ENCODE results near the gene ZBTB46. TPM values are rescaled to one million over a fixed set of nuclear protein-coding genes. Genes with fewer than 3 reads are reported as not detected.

Gene ZBTB46
- total RNA-seq, 4 donors from 2014 or later = 11.1 to 65.3 (median 17.8) TPM

DNA sequence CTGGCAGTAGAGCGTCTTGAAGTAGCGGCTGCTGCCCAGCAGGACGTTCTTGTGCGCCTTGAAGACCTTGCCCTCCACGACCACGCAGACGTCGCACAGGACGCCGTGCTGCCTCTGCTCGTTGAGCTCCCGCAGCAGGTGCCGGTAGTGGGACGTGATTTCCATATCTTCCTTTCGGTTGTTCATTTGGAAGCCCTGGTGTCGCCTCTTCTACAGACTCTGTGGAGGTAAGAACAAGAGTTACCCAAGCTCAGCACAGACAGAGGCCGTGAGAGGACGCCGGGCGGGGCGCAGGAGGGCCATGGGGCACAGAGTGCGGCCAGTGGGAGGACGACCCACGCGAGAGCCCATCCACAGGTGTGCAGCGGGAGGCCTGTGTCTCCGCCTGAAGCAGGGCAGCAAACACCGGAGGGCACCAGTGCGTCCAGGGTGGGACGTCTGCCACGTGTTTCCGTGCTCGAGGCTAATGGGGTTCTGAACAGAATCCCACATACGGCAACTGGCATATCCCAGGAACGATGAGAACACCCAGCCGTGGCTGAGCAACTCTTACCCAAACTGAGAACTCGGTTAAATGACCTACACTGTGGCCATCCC lies 40.4 kb downstream of the ZBTB46 start:
- ATAC-seq (ENCODE audit: low FRiP score) = no peak
- DNase-seq (ENCODE audit: low spot score) = no peak

DNA sequence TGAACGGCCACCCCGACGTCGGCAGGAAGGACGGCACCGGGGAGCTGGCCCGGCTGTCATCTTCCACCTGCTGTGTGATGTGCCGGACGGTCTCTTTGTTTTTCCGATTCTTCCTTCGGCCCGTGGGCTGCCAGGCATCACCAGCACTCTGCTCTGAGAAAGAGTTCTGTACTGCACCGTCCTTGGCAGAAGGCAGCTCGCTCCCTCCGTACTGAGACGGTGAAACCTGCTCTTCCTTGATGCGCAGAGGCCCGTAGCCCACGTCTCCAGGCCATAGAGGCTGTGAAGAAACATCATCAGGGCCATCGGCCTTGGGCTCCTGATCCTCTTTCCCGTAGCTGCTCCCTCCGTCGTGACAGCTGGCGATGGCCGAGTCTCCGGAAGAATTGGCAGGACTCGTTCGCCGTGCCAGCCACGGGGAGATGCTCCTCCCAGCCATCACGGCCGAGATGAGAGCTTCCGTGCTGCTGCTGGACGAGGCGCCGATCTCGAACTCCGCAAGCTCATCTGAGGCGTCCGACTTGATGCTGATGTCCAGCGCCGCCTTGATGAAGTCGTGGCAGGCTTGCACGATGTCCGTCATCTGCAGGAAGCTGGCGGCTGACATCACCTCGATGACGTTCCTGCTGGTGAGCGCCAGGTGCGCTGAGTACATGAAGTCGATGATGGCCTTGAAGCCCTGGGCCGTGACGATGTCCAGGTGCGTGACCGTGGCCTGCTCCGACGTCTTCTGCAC lies 41.1 kb downstream of the ZBTB46 start:
- no peak for DNase-seq (ENCODE audit: low spot score)
- ATAC-seq (ENCODE audit: low FRiP score) = no peak
- TF ChIP-seq CTCF (IDR thresholded peaks at IDR 0.05) = no peak

More for the DNA sequence above, 40.4 kb downstream of the ZBTB46 start:
- no peak for TF ChIP-seq CTCF (IDR thresholded peaks at IDR 0.05)

DNA sequence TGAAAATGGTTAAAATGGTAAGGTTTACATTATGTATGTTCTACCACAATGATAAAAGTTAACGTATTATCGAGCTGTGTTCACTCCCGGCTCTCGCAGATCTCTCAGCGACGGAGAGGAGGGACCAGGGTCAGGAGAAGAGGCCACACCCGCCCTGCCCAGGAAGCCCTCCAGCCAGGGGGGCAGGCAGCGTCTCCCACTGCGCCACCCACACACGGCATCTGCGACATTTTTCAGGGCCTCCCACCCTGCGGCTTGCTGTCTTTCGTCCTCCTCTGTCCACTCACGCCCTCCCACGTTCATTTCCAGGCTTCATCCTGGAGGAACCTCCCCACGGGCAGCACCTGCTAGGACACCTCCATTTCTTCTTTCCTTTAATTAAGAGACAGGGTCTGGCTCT lies 43.3 kb downstream of the ZBTB46 start:
- no peak for TF ChIP-seq CTCF (IDR thresholded peaks at IDR 0.05)
- ATAC-seq (ENCODE audit: low FRiP score) (no peak), DNase-seq (ENCODE audit: low spot score) (no peak)

GRCh38 chr20:63787302-63787701 lies 43.8 kb downstream of the ZBTB46 start:
- ATAC-seq (ENCODE audit: low FRiP score) = no peak
- DNase-seq (ENCODE audit: low spot score) = no peak
- no peak for TF ChIP-seq CTCF (IDR thresholded peaks at IDR 0.05)

GRCh38 chr20:63785691-63786131 lies 45.4 kb downstream of the ZBTB46 start:
- no peak for ATAC-seq (ENCODE audit: low FRiP score)
- DNase-seq (ENCODE audit: low spot score) = no peak
- TF ChIP-seq CTCF (IDR thresholded peaks at IDR 0.05) = no peak

DNA sequence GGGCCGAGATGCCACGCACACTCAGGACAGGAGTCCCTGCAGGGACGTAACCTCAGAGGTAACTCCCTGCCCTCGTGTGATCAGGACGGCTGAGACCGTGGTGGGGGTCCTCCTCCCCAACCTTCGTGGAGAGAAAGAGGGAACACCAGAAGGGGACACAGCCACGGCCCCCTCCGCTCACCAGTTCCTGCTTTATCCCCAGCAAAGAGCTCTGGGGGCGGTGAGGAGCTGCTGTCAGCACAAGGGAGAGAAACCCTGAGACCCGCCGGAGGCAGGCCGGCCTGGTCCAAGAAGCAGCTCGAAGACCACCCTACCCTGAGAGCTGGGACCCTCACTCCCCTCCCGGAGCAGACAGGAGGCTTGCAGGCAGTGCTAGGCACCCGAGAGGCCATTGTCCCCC lies 47.1 kb downstream of the ZBTB46 start:
- no peak for DNase-seq (ENCODE audit: low spot score)
- no peak for TF ChIP-seq CTCF (IDR thresholded peaks at IDR 0.05)
- ATAC-seq (ENCODE audit: low FRiP score) = no peak

GRCh38 chr20:63782521-63782971 lies 48.5 kb downstream of the ZBTB46 start:
- no peak for TF ChIP-seq CTCF (IDR thresholded peaks at IDR 0.05)
- DNase-seq (ENCODE audit: low spot score) = no peak
- no peak for ATAC-seq (ENCODE audit: low FRiP score)
